GM23338 (cell line): ENCODE data around the gene KRTAP10-9.

ENCODE experiments used
- CREB1 ChIP-seq: fragments of 250-450 bp; sonication (Bioruptor Pico); IDR thresholded peaks from 2 replicates; pipeline ENCODE4 v1.5.0; 2020; ENCODE audit warnings: low read depth, mild to moderate bottlenecking, moderate library complexity
- EZH2 ChIP-seq: fragments of 200-600 bp; sonication (generic); IDR thresholded peaks from one replicate; pipeline ENCODE4 v1.8.0; 2017; ENCODE audit warnings: antibody characterized with exemption, mild to moderate bottlenecking, low read depth; ENCODE audit not compliant: unreplicated experiment
- EZH2phosphoT487 ChIP-seq: fragments of 200-600 bp; sonication (generic); IDR thresholded peaks from one replicate; pipeline ENCODE4 v1.8.1; 2018; ENCODE audit warnings: antibody characterized with exemption; ENCODE audit not compliant: unreplicated experiment
- JUNB ChIP-seq: IDR thresholded peaks from one replicate; pipeline ENCODE4 v1.6.1; 2016; ENCODE audit warnings: antibody characterized with exemption; ENCODE audit not compliant: unreplicated experiment
- NANOG ChIP-seq: IDR thresholded peaks from 2 replicates; pipeline ENCODE4 v1.6.1; 2016; ENCODE audit warnings: antibody characterized with exemption, borderline replicate concordance
- POLR2AphosphoS5 ChIP-seq: IDR thresholded peaks from 2 replicates; pipeline ENCODE4 v1.6.1; 2016; ENCODE audit warnings: antibody characterized with exemption, low read depth
- STAT1 ChIP-seq: IDR thresholded peaks from one replicate; pipeline ENCODE4 v1.6.1; 2016; ENCODE audit warnings: antibody characterized with exemption; ENCODE audit not compliant: unreplicated experiment
- ZNF331 ChIP-seq: fragments of 250-450 bp; sonication (Bioruptor Pico); IDR thresholded peaks from 2 replicates; pipeline ENCODE4 v1.5.0; 2020; ENCODE audit warnings: low read depth, mild to moderate bottlenecking, moderate library complexity
- TF ChIP-seq, protein P1 (sequence below), 2 experiments: fragments of 200-600 bp in 1 of 2; sonication (generic) in 1 of 2; conservative IDR thresholded peaks; 2 replicates each; pipeline versions ENCODE4 v1.5.1 to v1.6.1; 2016 to 2017; ENCODE audit warnings: antibody characterized with exemption in 2 of 2, low read depth in 2 of 2, mild to moderate bottlenecking in 2 of 2, moderate library complexity in 1 of 2
- TF ChIP-seq, protein P2 (sequence below): IDR thresholded peaks from one replicate; pipeline ENCODE4 v1.6.1; 2018; ENCODE audit warnings: antibody characterized with exemption; ENCODE audit not compliant: unreplicated experiment
- TF ChIP-seq, protein P3 (sequence below): fragments of 250-450 bp; sonication (Bioruptor Pico); IDR thresholded peaks from 2 replicates; pipeline ENCODE4 v1.5.0; 2020; ENCODE audit warnings: mild to moderate bottlenecking, moderate library complexity
- TF ChIP-seq, protein P4 (sequence below): IDR thresholded peaks from 2 replicates; pipeline ENCODE4 v1.6.1; 2016; ENCODE audit warnings: antibody characterized with exemption

DNA sequence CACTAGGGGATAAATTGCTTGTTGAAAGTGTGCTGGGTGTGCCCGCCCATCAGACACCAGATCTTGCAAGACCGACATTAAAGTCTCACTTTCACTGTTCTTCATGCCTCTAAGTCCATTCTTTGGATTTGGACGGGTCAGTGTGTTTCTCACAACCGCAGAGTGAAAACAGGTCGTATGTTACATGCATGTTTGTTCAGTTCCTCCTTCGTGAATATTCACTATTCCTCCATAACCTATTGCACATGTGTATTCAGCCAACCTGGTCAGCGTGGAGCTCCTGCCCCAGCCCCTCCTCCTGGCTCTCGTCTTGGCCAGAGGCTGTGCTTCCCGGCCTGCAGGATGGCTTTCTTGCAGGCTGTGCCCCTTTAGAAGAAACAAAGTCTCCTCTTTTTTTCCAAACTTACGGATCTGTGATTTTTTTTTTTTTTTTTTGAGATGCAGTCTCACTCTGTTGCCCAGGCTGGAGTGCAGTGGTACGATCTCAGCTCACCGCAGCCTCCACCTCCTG, 32.4 kb upstream of the KRTAP10-9 start:
- TF ChIP-seq, protein P1, sequence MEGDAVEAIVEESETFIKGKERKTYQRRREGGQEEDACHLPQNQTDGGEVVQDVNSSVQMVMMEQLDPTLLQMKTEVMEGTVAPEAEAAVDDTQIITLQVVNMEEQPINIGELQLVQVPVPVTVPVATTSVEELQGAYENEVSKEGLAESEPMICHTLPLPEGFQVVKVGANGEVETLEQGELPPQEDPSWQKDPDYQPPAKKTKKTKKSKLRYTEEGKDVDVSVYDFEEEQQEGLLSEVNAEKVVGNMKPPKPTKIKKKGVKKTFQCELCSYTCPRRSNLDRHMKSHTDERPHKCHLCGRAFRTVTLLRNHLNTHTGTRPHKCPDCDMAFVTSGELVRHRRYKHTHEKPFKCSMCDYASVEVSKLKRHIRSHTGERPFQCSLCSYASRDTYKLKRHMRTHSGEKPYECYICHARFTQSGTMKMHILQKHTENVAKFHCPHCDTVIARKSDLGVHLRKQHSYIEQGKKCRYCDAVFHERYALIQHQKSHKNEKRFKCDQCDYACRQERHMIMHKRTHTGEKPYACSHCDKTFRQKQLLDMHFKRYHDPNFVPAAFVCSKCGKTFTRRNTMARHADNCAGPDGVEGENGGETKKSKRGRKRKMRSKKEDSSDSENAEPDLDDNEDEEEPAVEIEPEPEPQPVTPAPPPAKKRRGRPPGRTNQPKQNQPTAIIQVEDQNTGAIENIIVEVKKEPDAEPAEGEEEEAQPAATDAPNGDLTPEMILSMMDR (conservative IDR thresholded peaks at IDR 0.05; ENCODE audit: low read depth in 2 of 2) = no peak
- TF ChIP-seq EZH2 (no peak), POLR2AphosphoS5 (no peak), CREB1 (no peak), NANOG (no peak), EZH2phosphoT487 (no peak), JUNB (no peak), STAT1 (no peak), ZNF331 (CRISPR knock-in tag) (no peak)
- TF ChIP-seq, protein P2, sequence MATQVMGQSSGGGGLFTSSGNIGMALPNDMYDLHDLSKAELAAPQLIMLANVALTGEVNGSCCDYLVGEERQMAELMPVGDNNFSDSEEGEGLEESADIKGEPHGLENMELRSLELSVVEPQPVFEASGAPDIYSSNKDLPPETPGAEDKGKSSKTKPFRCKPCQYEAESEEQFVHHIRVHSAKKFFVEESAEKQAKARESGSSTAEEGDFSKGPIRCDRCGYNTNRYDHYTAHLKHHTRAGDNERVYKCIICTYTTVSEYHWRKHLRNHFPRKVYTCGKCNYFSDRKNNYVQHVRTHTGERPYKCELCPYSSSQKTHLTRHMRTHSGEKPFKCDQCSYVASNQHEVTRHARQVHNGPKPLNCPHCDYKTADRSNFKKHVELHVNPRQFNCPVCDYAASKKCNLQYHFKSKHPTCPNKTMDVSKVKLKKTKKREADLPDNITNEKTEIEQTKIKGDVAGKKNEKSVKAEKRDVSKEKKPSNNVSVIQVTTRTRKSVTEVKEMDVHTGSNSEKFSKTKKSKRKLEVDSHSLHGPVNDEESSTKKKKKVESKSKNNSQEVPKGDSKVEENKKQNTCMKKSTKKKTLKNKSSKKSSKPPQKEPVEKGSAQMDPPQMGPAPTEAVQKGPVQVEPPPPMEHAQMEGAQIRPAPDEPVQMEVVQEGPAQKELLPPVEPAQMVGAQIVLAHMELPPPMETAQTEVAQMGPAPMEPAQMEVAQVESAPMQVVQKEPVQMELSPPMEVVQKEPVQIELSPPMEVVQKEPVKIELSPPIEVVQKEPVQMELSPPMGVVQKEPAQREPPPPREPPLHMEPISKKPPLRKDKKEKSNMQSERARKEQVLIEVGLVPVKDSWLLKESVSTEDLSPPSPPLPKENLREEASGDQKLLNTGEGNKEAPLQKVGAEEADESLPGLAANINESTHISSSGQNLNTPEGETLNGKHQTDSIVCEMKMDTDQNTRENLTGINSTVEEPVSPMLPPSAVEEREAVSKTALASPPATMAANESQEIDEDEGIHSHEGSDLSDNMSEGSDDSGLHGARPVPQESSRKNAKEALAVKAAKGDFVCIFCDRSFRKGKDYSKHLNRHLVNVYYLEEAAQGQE = no peak
- TF ChIP-seq, protein P3, sequence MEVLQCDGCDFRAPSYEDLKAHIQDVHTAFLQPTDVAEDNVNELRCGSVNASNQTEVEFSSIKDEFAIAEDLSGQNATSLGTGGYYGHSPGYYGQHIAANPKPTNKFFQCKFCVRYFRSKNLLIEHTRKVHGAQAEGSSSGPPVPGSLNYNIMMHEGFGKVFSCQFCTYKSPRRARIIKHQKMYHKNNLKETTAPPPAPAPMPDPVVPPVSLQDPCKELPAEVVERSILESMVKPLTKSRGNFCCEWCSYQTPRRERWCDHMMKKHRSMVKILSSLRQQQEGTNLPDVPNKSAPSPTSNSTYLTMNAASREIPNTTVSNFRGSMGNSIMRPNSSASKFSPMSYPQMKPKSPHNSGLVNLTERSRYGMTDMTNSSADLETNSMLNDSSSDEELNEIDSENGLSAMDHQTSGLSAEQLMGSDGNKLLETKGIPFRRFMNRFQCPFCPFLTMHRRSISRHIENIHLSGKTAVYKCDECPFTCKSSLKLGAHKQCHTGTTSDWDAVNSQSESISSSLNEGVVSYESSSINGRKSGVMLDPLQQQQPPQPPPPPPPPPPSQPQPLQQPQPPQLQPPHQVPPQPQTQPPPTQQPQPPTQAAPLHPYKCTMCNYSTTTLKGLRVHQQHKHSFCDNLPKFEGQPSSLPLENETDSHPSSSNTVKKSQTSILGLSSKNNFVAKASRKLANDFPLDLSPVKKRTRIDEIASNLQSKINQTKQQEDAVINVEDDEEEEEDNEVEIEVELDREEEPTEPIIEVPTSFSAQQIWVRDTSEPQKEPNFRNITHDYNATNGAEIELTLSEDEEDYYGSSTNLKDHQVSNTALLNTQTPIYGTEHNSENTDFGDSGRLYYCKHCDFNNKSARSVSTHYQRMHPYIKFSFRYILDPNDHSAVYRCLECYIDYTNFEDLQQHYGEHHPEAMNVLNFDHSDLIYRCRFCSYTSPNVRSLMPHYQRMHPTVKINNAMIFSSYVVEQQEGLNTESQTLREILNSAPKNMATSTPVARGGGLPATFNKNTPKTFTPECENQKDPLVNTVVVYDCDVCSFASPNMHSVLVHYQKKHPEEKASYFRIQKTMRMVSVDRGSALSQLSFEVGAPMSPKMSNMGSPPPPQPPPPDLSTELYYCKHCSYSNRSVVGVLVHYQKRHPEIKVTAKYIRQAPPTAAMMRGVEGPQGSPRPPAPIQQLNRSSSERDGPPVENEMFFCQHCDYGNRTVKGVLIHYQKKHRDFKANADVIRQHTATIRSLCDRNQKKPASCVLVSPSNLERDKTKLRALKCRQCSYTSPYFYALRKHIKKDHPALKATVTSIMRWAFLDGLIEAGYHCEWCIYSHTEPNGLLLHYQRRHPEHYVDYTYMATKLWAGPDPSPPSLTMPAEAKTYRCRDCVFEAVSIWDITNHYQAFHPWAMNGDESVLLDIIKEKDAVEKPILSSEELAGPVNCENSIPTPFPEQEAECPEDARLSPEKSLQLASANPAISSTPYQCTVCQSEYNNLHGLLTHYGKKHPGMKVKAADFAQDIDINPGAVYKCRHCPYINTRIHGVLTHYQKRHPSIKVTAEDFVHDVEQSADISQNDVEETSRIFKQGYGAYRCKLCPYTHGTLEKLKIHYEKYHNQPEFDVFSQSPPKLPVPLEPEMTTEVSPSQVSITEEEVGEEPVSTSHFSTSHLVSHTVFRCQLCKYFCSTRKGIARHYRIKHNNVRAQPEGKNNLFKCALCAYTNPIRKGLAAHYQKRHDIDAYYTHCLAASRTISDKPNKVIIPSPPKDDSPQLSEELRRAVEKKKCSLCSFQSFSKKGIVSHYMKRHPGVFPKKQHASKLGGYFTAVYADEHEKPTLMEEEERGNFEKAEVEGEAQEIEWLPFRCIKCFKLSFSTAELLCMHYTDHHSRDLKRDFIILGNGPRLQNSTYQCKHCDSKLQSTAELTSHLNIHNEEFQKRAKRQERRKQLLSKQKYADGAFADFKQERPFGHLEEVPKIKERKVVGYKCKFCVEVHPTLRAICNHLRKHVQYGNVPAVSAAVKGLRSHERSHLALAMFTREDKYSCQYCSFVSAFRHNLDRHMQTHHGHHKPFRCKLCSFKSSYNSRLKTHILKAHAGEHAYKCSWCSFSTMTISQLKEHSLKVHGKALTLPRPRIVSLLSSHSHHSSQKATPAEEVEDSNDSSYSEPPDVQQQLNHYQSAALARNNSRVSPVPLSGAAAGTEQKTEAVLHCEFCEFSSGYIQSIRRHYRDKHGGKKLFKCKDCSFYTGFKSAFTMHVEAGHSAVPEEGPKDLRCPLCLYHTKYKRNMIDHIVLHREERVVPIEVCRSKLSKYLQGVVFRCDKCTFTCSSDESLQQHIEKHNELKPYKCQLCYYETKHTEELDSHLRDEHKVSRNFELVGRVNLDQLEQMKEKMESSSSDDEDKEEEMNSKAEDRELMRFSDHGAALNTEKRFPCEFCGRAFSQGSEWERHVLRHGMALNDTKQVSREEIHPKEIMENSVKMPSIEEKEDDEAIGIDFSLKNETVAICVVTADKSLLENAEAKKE = no peak
- TF ChIP-seq, protein P4, sequence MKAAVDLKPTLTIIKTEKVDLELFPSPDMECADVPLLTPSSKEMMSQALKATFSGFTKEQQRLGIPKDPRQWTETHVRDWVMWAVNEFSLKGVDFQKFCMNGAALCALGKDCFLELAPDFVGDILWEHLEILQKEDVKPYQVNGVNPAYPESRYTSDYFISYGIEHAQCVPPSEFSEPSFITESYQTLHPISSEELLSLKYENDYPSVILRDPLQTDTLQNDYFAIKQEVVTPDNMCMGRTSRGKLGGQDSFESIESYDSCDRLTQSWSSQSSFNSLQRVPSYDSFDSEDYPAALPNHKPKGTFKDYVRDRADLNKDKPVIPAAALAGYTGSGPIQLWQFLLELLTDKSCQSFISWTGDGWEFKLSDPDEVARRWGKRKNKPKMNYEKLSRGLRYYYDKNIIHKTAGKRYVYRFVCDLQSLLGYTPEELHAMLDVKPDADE = no peak
